Measurements from ENCODE around the gene AP5B1. TPM values are rescaled to one million over a fixed set of nuclear protein-coding genes. Genes with fewer than 3 reads are reported as not detected.

AP5B1 gene
- total and polyA plus RNA-seq, 9 of the 15 experiments (the other 6 are each of a cell fraction or from before 2014, with no cell fraction given) = 0.51 to 24.2 (median 5.1) TPM

DNA sequence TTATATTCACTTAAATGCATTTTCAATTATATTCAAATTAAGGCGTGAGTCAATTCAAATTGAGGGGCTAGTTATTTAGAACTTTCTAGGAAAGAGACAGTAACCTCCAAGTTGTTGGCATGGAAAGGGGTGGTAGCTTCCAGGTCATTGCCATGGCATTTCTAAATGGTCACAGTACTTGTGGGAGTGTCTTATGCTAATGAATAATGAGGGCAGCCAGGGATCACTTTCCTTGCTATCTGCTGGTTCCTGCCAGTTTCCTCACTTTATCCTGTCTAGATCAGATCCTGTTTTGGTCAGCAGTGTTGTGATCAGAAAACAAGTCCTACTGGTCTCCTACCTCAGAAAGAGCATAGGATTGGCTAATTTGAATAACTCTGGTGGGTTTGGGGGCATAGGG, 38.4 kb downstream of the AP5B1 start:
- H4K20me1 ChIP-seq (replicated peaks; ENCODE audit: control insufficient read depth, insufficient read depth, low read length) = no peaks in the 10 kb centered on the region
- ATAC-seq (no peak), FAIRE-seq (no peak), DNase-seq (ENCODE audit: extremely low read depth in 1 of 4, low spot score in 3 of 4) (no peak)
- ChIA-PET CTCF (ENCODE audit: low intra/inter-chr PET ratio) (interaction anchor here (0.7 to 2.0 kb wide), 2 partner anchors 76 kb away, joined by 4 to 9 read pairs; no protein-coding TSS in a partner anchor), POLR2A (interaction anchor here (1.1 to 1.5 kb wide), 2 partner anchors 13 to 18 kb away, joined by 3 to 5 read pairs; no protein-coding TSS in a partner anchor)
- 50% methylated on average over 1 of the region's 1 CpG for WGBS (ENCODE audit: insufficient coverage, low coverage, missing lambda C conversion rate)
- intact Hi-C loops (cut with micrococcal nuclease) (no loop called here), in situ Hi-C loops (cut with MboI) (no loop called here)
- no peak overlapping the region for H3K4me3 ChIP-seq
- TF ChIP-seq LCOR (CRISPR knock-in tag; IDR thresholded peaks at IDR 0.05) (no peak), NR2F6 (CRISPR knock-in tag; IDR thresholded peaks at IDR 0.05) (no peak), NR2C2 (CRISPR knock-in tag; IDR thresholded peaks at IDR 0.05) (no peak), NR2C2 (tag; IDR thresholded peaks at IDR 0.05) (peak; percentile 77), ETV1 (tag; conservative IDR thresholded peaks at IDR 0.05; ENCODE audit: low read depth) (peak; percentile 46; the same call in 1 of the 2 replicates), GABPA (tag; conservative IDR thresholded peaks at IDR 0.05; ENCODE audit: low read depth) (peak; percentile 44), SMARCB1 (IDR thresholded peaks at IDR 0.05; ENCODE audit: insufficient read length, low read depth) (no peak), CCNT2 (IDR thresholded peaks at IDR 0.05; ENCODE audit: borderline replicate concordance, extremely low read depth, insufficient read length, low read depth, low read length) (no peak), TCF7 (IDR thresholded peaks at IDR 0.05; ENCODE audit: borderline replicate concordance) (no peak), HIVEP1 (CRISPR knock-in tag; IDR thresholded peaks at IDR 0.05) (no peak), NFIC (IDR thresholded peaks at IDR 0.05) (no peak)
- TF ChIP-seq, protein P1, sequence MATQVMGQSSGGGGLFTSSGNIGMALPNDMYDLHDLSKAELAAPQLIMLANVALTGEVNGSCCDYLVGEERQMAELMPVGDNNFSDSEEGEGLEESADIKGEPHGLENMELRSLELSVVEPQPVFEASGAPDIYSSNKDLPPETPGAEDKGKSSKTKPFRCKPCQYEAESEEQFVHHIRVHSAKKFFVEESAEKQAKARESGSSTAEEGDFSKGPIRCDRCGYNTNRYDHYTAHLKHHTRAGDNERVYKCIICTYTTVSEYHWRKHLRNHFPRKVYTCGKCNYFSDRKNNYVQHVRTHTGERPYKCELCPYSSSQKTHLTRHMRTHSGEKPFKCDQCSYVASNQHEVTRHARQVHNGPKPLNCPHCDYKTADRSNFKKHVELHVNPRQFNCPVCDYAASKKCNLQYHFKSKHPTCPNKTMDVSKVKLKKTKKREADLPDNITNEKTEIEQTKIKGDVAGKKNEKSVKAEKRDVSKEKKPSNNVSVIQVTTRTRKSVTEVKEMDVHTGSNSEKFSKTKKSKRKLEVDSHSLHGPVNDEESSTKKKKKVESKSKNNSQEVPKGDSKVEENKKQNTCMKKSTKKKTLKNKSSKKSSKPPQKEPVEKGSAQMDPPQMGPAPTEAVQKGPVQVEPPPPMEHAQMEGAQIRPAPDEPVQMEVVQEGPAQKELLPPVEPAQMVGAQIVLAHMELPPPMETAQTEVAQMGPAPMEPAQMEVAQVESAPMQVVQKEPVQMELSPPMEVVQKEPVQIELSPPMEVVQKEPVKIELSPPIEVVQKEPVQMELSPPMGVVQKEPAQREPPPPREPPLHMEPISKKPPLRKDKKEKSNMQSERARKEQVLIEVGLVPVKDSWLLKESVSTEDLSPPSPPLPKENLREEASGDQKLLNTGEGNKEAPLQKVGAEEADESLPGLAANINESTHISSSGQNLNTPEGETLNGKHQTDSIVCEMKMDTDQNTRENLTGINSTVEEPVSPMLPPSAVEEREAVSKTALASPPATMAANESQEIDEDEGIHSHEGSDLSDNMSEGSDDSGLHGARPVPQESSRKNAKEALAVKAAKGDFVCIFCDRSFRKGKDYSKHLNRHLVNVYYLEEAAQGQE (IDR thresholded peaks at IDR 0.05; ENCODE audit: borderline replicate concordance) = peak; percentile 36; the same call in 1 of the 2 replicates
- TF ChIP-seq, protein P1 (CRISPR knock-in tag; IDR thresholded peaks at IDR 0.05; ENCODE audit: low read depth) = no peak
- TF ChIP-seq, protein P2, sequence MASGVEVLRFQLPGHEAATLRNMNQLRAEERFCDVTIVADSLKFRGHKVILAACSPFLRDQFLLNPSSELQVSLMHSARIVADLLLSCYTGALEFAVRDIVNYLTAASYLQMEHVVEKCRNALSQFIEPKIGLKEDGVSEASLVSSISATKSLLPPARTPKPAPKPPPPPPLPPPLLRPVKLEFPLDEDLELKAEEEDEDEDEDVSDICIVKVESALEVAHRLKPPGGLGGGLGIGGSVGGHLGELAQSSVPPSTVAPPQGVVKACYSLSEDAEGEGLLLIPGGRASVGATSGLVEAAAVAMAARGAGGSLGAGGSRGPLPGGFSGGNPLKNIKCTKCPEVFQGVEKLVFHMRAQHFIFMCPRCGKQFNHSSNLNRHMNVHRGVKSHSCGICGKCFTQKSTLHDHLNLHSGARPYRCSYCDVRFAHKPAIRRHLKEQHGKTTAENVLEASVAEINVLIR (CRISPR knock-in tag; IDR thresholded peaks at IDR 0.05) = no peak
- no peak overlapping the region for H3K9ac ChIP-seq (ENCODE audit: insufficient read depth in 1 of 2, low read depth in 2 of 2, low read length in 2 of 2)
- no TSS peak for BruUV-seq (replicated peaks)
- H2AFZ ChIP-seq (ENCODE audit: low read depth, low read length) = no peak overlapping the region
- peaks cover 4 to 15% of the 10 kb centered on the region in 2 experiments; a peak in 3 of 5 replicates for H3K4me1 ChIP-seq (replicated peaks in 1 of 2; ENCODE audit: control insufficient read depth in 2 of 2, insufficient read depth in 2 of 2, low read length in 2 of 2)
- H3K9me1 ChIP-seq (ENCODE audit: control insufficient read depth, insufficient read depth, low read length) = no peaks in the 10 kb centered on the region
- no peaks in the 10 kb centered on the region; the same call in 1 of the 2 replicates for H3K9me3 ChIP-seq (replicated peaks; ENCODE audit: control insufficient read depth, insufficient read depth, low read depth, low read length)
- H3K36me3 ChIP-seq (ENCODE audit: control insufficient read depth, insufficient read depth, low read length) = no peaks in the 10 kb centered on the region
- H3K27me3 ChIP-seq (ENCODE audit: control insufficient read depth in 2 of 2, insufficient read depth in 2 of 2, low read length in 2 of 2) = peaks cover 4 to 19% of the 10 kb centered on the region in 2 experiments; a peak in 3 of 5 replicates
- H3K4me2 ChIP-seq (ENCODE audit: insufficient read depth, low read length) = no peak overlapping the region
- H3K27ac ChIP-seq (ENCODE audit: extremely low read depth, low read depth, low read length) = no peak overlapping the region
- no peaks in the 10 kb centered on the region for H3K79me2 ChIP-seq (ENCODE audit: control insufficient read depth, insufficient read depth, low read length)
